Cardiac fibroblast (primary cell): Measurements from ENCODE around the gene SIGLEC9.

Experiments used
- DNase-seq, 2 donors: peaks; one replicate each; pipeline versions ENCODE4 v3.0.0 to v3.0.0-alpha.2; 2010; ENCODE audit warnings: low read depth in 2 of 2
- H3K4me3 ChIP-seq, 2 donors: replicated peaks in 1 of 2; 1 replicate in 1 of 2; 2 replicates in 1 of 2; pipeline ENCODE4 v1.5.1; 2011; ENCODE audit warnings: low read depth in 2 of 2, low read length in 2 of 2, mild to moderate bottlenecking in 2 of 2, moderate library complexity in 1 of 2
- CTCF ChIP-seq: IDR thresholded peaks from one replicate; pipeline ENCODE4 v1.5.1; 2011; ENCODE audit warnings: low read depth, mild to moderate bottlenecking, low read length, inconsistent platforms

SIGLEC9 gene

DNA sequence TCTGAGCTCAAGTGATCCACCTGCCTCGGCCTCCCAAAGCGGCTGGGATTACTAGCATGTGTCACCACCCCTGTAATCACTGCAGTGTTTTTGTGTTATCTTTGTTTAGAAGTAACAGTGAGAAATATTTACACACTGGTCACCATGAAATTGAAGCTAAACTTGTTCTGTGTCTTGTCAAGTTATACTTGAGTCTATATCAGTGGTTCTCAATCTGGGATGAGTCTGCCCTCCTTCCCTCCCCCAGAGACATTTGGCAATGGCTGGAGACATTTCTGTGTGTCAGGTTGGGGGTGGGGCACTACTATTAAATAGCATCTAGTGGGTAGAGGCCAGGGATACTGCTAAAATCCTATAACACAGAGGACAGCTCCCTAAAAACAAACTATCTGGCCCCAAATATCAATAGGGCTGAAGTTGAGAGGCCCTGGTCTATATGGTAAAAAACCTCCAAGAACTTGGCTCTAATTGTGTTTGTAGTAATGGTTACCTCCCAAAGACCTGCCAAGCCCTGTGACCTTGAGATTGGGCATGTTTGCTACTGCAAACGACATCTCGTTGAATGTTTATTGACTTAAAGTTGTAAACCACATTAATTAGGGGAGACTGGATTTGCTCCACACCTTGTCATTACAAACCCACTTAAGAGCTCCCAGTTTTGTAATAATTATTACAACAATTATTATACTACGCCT is 23.4 kb upstream of the SIGLEC9 start:
- H3K4me3 ChIP-seq = no peak overlapping the region
- DNase-seq = peak in 1 of 2 donors; percentile 20
- no peak for TF ChIP-seq CTCF

- no peak overlapping the region for H3K4me3 ChIP-seq
- DNase-seq = no peak
- no peak for TF ChIP-seq CTCF
Observed at GRCh38 chr19:51102991-51103390, 21.7 kb upstream of the SIGLEC9 start.

- no peak for DNase-seq
- no peak overlapping the region for H3K4me3 ChIP-seq
- TF ChIP-seq CTCF = no peak
Observed at GRCh38 chr19:51103926-51104341, 20.8 kb upstream of the SIGLEC9 start.

DNA sequence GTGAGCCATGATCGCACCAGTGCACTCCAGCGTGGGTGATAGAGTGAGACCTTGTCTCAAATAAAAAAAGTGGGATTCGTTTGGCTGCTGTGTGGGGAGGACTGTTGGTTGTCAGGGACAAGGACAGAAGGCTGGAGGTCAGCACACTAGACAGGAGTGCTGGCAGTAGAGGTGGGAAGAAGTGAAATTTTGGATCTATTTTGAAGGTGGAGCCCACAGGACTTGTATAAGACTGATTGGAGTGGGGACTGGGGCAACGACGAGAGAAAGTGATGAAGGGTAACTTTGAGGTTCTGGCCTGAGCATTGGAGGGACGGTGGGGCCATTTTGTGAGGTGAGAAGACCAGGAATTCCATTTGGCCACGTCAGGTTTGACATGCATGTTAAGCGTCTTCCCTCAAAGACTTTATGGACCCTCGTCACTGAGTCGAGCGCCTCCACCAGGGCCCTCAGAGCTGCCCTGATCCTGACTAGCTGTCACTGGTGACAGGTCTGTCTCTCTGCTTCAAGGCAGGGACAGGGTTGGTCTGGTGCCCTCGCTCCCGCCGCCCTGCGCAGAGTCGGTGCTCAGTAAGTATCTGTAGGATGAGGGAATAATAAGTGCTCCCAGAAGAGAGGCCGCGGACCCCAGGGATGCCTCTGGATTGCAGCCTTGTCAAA is 17.2 kb upstream of the SIGLEC9 start:
- peak; percentile 14 to 54 for DNase-seq
- TF ChIP-seq CTCF = no peak
- peak overlapping the region; percentile 71 to 86 for H3K4me3 ChIP-seq

DNA sequence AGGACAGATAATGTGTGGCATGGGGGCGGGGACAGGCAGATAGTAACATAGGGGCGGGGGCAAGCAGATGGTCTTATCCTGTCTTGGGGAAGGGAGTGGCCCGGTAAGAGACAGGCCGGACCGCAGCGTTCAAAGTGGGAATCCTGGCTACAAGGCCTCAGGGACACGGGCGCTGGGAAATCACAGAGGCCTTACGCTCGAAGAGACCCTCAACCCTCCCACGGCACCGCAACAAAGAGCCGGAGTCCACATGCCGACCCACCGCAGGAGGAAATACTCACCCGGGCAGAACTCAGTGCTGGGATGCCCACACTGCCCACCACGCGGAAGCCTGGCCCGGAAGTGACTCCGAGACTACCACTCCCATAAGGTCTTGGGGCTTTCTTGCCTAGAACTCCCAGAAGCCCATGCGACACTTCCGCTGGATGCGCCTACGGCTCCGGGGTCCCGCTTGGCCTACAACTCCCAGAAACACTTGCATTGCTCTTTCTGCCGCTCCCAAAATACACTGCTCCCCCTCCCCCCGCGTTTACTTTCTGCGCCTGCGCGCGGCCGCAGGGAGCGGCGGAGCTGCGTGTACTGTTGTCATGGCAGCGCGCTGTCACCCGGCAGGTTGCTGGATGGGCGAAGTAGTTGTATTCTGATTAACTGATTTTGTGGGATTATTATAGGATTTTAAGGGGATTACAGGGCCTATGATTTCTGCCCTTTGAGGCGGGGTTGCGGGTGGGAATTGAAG is 16.5 kb upstream of the SIGLEC9 start, which contains the start of gene CTU1:
Gene CTU1 (minus strand): TSS at position 344 of the 739 bp plus-strand sequence. CDS start 3,840 bp downstream, outside the sequence.
- TF ChIP-seq CTCF = peak; percentile 16
- peak; percentile 99 for DNase-seq
- H3K4me3 ChIP-seq = peak within 1 kb of the TSS; percentile 71 to 86

DNA sequence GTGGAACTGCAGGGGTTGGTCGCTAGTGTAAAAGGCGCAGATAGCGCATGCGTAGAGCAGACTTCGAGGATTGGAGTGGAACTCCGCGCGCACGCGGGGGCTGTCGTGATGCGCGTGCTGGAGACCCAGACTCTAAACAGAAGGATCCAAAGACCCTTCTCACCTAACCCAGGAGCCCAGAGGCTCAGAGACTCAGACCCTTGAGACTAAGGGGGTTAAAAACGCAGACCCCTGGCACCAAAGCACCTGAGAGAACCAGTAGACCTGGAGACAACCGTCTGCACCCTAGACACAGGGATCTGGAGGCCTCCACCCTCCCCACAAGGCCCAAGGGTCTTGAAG is 15.9 kb upstream of the SIGLEC9 start:
- DNase-seq = no peak
- TF ChIP-seq CTCF = no peak
- peak overlapping the region; percentile 58 to 71 for H3K4me3 ChIP-seq
